H1 (cell line): ENCODE data around the gene SYNJ1. TPM values are rescaled to one million over a fixed set of nuclear protein-coding genes. Genes with fewer than 3 reads are reported as not detected.

Source experiments
- CTCF ChIA-PET: fragments of 300-600 bp; sonication (Branson Sonifier 250); formaldehyde crosslinking; loops from one replicate; lab custom pipeline; 2021; ENCODE audit not compliant: partially characterized antibody; lab: Charles Lee
- POLR2A ChIA-PET: fragments of 300-600 bp; sonication (Branson Sonifier 250); formaldehyde crosslinking; loops from one replicate; lab custom pipeline; 2021; ENCODE audit warnings: inconsistent platforms; ENCODE audit not compliant: partially characterized antibody; lab: Charles Lee
- DNase-seq, 2 experiments: peaks; one replicate each; pipeline versions ENCODE4 v3.0.0 to v3.0.0-alpha.2; 2010 to 2022; ENCODE audit warnings: low spot score in 2 of 2, low read depth in 1 of 2, mixed read lengths in 1 of 2
- FAIRE-seq: peaks from 2 replicates; lab custom pipeline; 2011; peaks lifted over from hg19 to GRCh38; lab: Jason Lieb, UNC
- H2AFZ ChIP-seq: 2 replicates; pipeline ENCODE4 v1.8.1; 2012; ENCODE audit warnings: low read length, inconsistent platforms
- H2AK5ac ChIP-seq: 2 replicates; pipeline ENCODE4 v1.6.1; 2013; ENCODE audit warnings: low read depth, low read length
- H2BK120ac ChIP-seq: replicated peaks from 2 replicates; pipeline ENCODE3; 2013; ENCODE audit warnings: low read depth, low read length, inconsistent platforms
- H2BK12ac ChIP-seq: 2 replicates; pipeline ENCODE4 v1.6.1; 2013; ENCODE audit warnings: low read depth, low read length
- H2BK15ac ChIP-seq: 2 replicates; pipeline ENCODE4 v1.6.1; 2013; ENCODE audit warnings: low read length
- H2BK20ac ChIP-seq: 2 replicates; pipeline ENCODE4 v1.6.1; 2013; ENCODE audit warnings: low read length
- H2BK5ac ChIP-seq: 2 replicates; pipeline ENCODE4 v1.6.1; 2013; ENCODE audit warnings: low read depth, low read length
- H3K14ac ChIP-seq: 2 replicates; pipeline ENCODE4 v1.6.1; 2013; ENCODE audit warnings: inconsistent platforms; ENCODE audit not compliant: insufficient read length
- H3K18ac ChIP-seq: 2 replicates; pipeline ENCODE4 v1.6.1; 2013; ENCODE audit warnings: low read length; ENCODE audit errors: extremely low read depth
- H3K23ac ChIP-seq: 2 replicates; pipeline ENCODE4 v1.6.1; 2013; ENCODE audit warnings: inconsistent platforms; ENCODE audit not compliant: insufficient read length
- H3K23me2 ChIP-seq: 2 replicates; pipeline ENCODE4 v1.6.1; 2013; ENCODE audit warnings: low read depth, low read length
- H3K27ac ChIP-seq: 2 replicates; pipeline ENCODE4 v1.6.1; 2011; ENCODE audit warnings: low read depth, low read length, inconsistent platforms
- H3K27me3 ChIP-seq, 4 experiments: replicated peaks in 1 of 4; 1 replicate in 1 of 4; 2 replicates in 3 of 4; pipeline versions ENCODE4 v1.6.1 to v1.8.1; 2011 to 2013; ENCODE audit warnings: low read length in 3 of 4, mild to moderate bottlenecking in 3 of 4, inconsistent platforms in 2 of 4, mixed read lengths in 2 of 4, moderate library complexity in 1 of 4; ENCODE audit not compliant: control insufficient read depth in 3 of 4, insufficient read depth in 3 of 4; ENCODE audit errors: extremely low read depth in 1 of 4
- H3K36me3 ChIP-seq, 4 experiments: 2 replicates each; pipeline versions ENCODE4 v1.6.1 to v1.8.1; 2011 to 2013; ENCODE audit warnings: mild to moderate bottlenecking in 4 of 4, low read length in 3 of 4, moderate library complexity in 2 of 4, control low read depth in 1 of 4, inconsistent platforms in 1 of 4; ENCODE audit not compliant: insufficient read depth in 4 of 4, control insufficient read depth in 2 of 4
- H3K4ac ChIP-seq: replicated peaks from 2 replicates; pipeline ENCODE3; 2013; ENCODE audit warnings: low read length, low read depth, mixed read lengths, inconsistent platforms; ENCODE audit not compliant: insufficient read length
- H3K4me1 ChIP-seq, 4 experiments: replicated peaks in 1 of 4; 1 replicate in 1 of 4; 2 replicates in 3 of 4; pipeline versions ENCODE4 v1.6.1 to v1.8.1; 2011 to 2013; ENCODE audit warnings: low read length in 3 of 4, inconsistent platforms in 2 of 4, mixed read lengths in 1 of 4; ENCODE audit not compliant: insufficient read depth in 4 of 4, control insufficient read depth in 3 of 4
- H3K4me2 ChIP-seq, 2 experiments: 2 replicates each; pipeline versions ENCODE4 v1.6.1 to v1.8.1; 2011 to 2013; ENCODE audit warnings: low read depth in 2 of 2, low read length in 2 of 2, control low read depth in 1 of 2, inconsistent platforms in 1 of 2, mild to moderate bottlenecking in 1 of 2; ENCODE audit not compliant: insufficient read depth in 1 of 2
- H3K4me3 ChIP-seq, 4 experiments: fragments of 200-600, 300-600 bp in 1 of 4; sonication (generic), shearing (Covaris generic), sonication (Bioruptor Twin) in 1 of 4; 2 replicates each; pipeline versions ENCODE4 v1.5.1 to v1.8.1; 2011 to 2016; ENCODE audit warnings: low read length in 4 of 4, low read depth in 3 of 4, control low read depth in 2 of 4, inconsistent platforms in 2 of 4, mild to moderate bottlenecking in 2 of 4, mixed read lengths in 1 of 4, moderate library complexity in 1 of 4; ENCODE audit not compliant: insufficient read depth in 2 of 4; ENCODE audit errors: extremely low read depth in 1 of 4
- H3K56ac ChIP-seq: replicated peaks from 2 replicates; pipeline ENCODE3; 2013; ENCODE audit warnings: low read depth, mild to moderate bottlenecking, mixed read lengths, low read length, inconsistent platforms; ENCODE audit not compliant: insufficient read length
- H3K79me1 ChIP-seq: 2 replicates; pipeline ENCODE4 v1.6.1; 2013; ENCODE audit warnings: low read depth, low read length, control low read depth
- H3K79me2 ChIP-seq, 2 experiments: 2 replicates each; pipeline versions ENCODE4 v1.6.1 to v1.8.1; 2012 to 2013; ENCODE audit warnings: low read length in 2 of 2, mild to moderate bottlenecking in 2 of 2, inconsistent platforms in 1 of 2; ENCODE audit not compliant: insufficient read depth in 2 of 2, control insufficient read depth in 1 of 2
- H3K9ac ChIP-seq, 4 experiments: replicated peaks in 1 of 4; 1 replicate in 1 of 4; 2 replicates in 3 of 4; pipeline versions ENCODE4 v1.6.1 to v1.8.1; 2011 to 2013; ENCODE audit warnings: low read depth in 3 of 4, low read length in 3 of 4, control low read depth in 2 of 4, mild to moderate bottlenecking in 2 of 4, moderate library complexity in 2 of 4, inconsistent platforms in 1 of 4; ENCODE audit errors: extremely low read depth in 1 of 4
- H3K9me3 ChIP-seq, 2 experiments: 2 replicates each; pipeline versions ENCODE4 v1.6.1 to v1.8.1; 2012 to 2013; ENCODE audit warnings: mild to moderate bottlenecking in 2 of 2, moderate library complexity in 2 of 2, control low read depth in 1 of 2, inconsistent platforms in 1 of 2, low read depth in 1 of 2, low read length in 1 of 2, mixed read lengths in 1 of 2; ENCODE audit not compliant: insufficient read depth in 2 of 2
- H4K20me1 ChIP-seq, 2 experiments: replicated peaks in 1 of 2; 2 replicates each; pipeline versions ENCODE3 to v1.8.1; 2011 to 2013; ENCODE audit warnings: inconsistent platforms in 2 of 2, low read length in 2 of 2, mild to moderate bottlenecking in 1 of 2; ENCODE audit not compliant: insufficient read depth in 2 of 2, control insufficient read depth in 1 of 2
- H4K5ac ChIP-seq: 2 replicates; pipeline ENCODE4 v1.6.1; 2013; ENCODE audit warnings: low read length, low read depth, mixed read lengths, inconsistent platforms; ENCODE audit not compliant: insufficient read length
- H4K8ac ChIP-seq: 2 replicates; pipeline ENCODE4 v1.8.0; 2013; ENCODE audit warnings: mild to moderate bottlenecking, moderate library complexity, low read length, inconsistent platforms; ENCODE audit not compliant: insufficient read depth; ENCODE audit errors: extremely low read depth
- H4K91ac ChIP-seq: replicated peaks from 2 replicates; pipeline ENCODE3; 2013; ENCODE audit warnings: low read length, mixed read lengths, inconsistent platforms; ENCODE audit not compliant: insufficient read length
- CEBPB ChIP-seq: IDR thresholded peaks from 2 replicates; pipeline ENCODE4 v1.6.1; 2012; ENCODE audit warnings: low read depth, low read length
- HDAC2 ChIP-seq, 2 experiments: fragments of 300-600 bp in 1 of 2; sonication (generic) in 1 of 2; IDR thresholded peaks; 2 replicates each; pipeline ENCODE4 v1.6.1; 2011 to 2012; ENCODE audit warnings: low read depth in 2 of 2, low read length in 2 of 2, mild to moderate bottlenecking in 2 of 2, moderate library complexity in 2 of 2, borderline replicate concordance in 1 of 2, inconsistent platforms in 1 of 2
- NANOG ChIP-seq: IDR thresholded peaks from 2 replicates; pipeline ENCODE4 v1.6.1; 2011; ENCODE audit warnings: low read length, low read depth, mild to moderate bottlenecking, inconsistent platforms; ENCODE audit not compliant: insufficient read depth, poor library complexity, severe bottlenecking
- TCF12 ChIP-seq: IDR thresholded peaks from 2 replicates; pipeline ENCODE4 v1.6.1; 2011; ENCODE audit warnings: low read depth, mild to moderate bottlenecking, low read length
- polyA plus RNA-seq, 7 experiments: library from polyadenylated mRNA; depleted of rRNA in 3 of 7; stranded (reverse) in 5 of 7; unstranded in 2 of 7; fragments of >200 nt in 5 of 7; fragments of 200-250 nt in 2 of 7; gene quantifications; 1 replicate in 5 of 7; 2 replicates in 1 of 7; 4 replicates in 1 of 7; pipeline versions ENCODE4 v1.2.1 to v1.2.3, GENCODE V29; 2011 to 2013; ENCODE audit warnings: missing spikeins in 2 of 7, mixed read lengths in 2 of 7
- total RNA-seq: library from RNA; stranded (reverse); fragmentation: NEBNext Ultra II Directional; extraction: Animal tissue kit (Norgen Biotek cat#: 25700); gene quantifications from 2 replicates; pipeline ENCODE4 v1.2.1, GENCODE V29; 2021
- TF ChIP-seq, protein P1 (sequence below): IDR thresholded peaks from 2 replicates; pipeline ENCODE4 v1.6.1; 2011; ENCODE audit warnings: low read length, improper control_type of control experiment

The SYNJ1 gene
- total and polyA plus RNA-seq, 2 of the 8 experiments (the other 6 are each of a cell fraction or from before 2014, with no cell fraction given), result 1.3 to 4.3 TPM

GRCh38 chr21:32693581-32693980 is 34.2 kb downstream of the SYNJ1 start:
- Histone ChIP-seq H2AK5ac (no peak overlapping the region), H3K79me1 (no peaks in the 10 kb centered on the region), H3K4me2 (no peak overlapping the region), H3K27me3 (no peaks in the 10 kb centered on the region), H3K23me2 (no peaks in the 10 kb centered on the region), H2BK120ac (no peak overlapping the region), H2BK15ac (no peak overlapping the region), H3K36me3 (no peaks in the 10 kb centered on the region), H4K5ac (no peak overlapping the region), H4K8ac (no peak overlapping the region), H4K20me1 (no peaks in the 10 kb centered on the region), H2AFZ (no peak overlapping the region), H3K9ac (no peak overlapping the region), H3K56ac (no peak overlapping the region), H3K27ac (no peak overlapping the region), H2BK5ac (no peak overlapping the region), H4K91ac (no peak overlapping the region), H2BK12ac (no peak overlapping the region)
- POLR2A ChIA-PET, result no interaction called here
- TF ChIP-seq, protein P1, sequence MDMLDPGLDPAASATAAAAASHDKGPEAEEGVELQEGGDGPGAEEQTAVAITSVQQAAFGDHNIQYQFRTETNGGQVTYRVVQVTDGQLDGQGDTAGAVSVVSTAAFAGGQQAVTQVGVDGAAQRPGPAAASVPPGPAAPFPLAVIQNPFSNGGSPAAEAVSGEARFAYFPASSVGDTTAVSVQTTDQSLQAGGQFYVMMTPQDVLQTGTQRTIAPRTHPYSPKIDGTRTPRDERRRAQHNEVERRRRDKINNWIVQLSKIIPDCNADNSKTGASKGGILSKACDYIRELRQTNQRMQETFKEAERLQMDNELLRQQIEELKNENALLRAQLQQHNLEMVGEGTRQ, result no peak
- TF ChIP-seq NANOG, result no peak
- no peak for TF ChIP-seq TCF12
- no peak for TF ChIP-seq HDAC2 (IDR thresholded peaks at IDR 0.05; ENCODE audit: borderline replicate concordance in 1 of 2, low read depth in 2 of 2, low read length in 2 of 2)
- TF ChIP-seq CEBPB, result no peak
- TF ChIP-seq, all 59 proteins: peak for 0
- no peaks in the 10 kb centered on the region for H3K79me2 ChIP-seq
- CTCF ChIA-PET, result no interaction called here
- H3K18ac ChIP-seq, result no peak overlapping the region
- H3K9me3 ChIP-seq, result no peaks in the 10 kb centered on the region
- H3K4me1 ChIP-seq, result no peaks in the 10 kb centered on the region
- H3K14ac ChIP-seq, result no peak overlapping the region
- DNase-seq, result no peak
- no peak for FAIRE-seq
- H3K4me3 ChIP-seq, result no peak overlapping the region
- H3K23ac ChIP-seq, result no peak overlapping the region
- no peak overlapping the region for H3K4ac ChIP-seq
- H2BK20ac ChIP-seq, result no peak overlapping the region
